Endothelial cell of umbilical vein (primary cell): ENCODE data around the gene MVB12B. TPM values are rescaled to one million over a fixed set of nuclear protein-coding genes. Genes with fewer than 3 reads are reported as not detected.

Experiments used
- BruUV-seq: library from RNA; stranded (reverse); fragments of 400-500 nt; replicated peaks from 2 replicates; lab custom pipeline; 2021; lab: Mats Ljungman, UMichigan
- CTCF ChIA-PET: fragments of 300-600, 350-600 bp; sonication (Branson Sonifier 250); formaldehyde crosslinking; loops from one replicate; lab custom pipeline; 2021; ENCODE audit warnings: antibody characterized with exemption, inconsistent platforms; lab: Charles Lee
- POLR2A ChIA-PET: fragments of 300-600, 350-600 bp; sonication (Branson Sonifier 250); formaldehyde crosslinking; loops from one replicate; lab custom pipeline; 2021; ENCODE audit warnings: antibody characterized with exemption, inconsistent platforms; lab: Charles Lee
- DNase-seq: peaks from one replicate; pipeline ENCODE4 v3.0.0-alpha.2; 2011; ENCODE audit warnings: low read depth, low spot score
- FAIRE-seq: peaks from 2 replicates; lab custom pipeline; 2011; peaks lifted over from hg19 to GRCh38; lab: Jason Lieb, UNC
- H2AFZ ChIP-seq: 2 replicates; pipeline ENCODE4 v1.6.0; 2012; ENCODE audit warnings: low read depth, low read length, control low read depth, inconsistent platforms
- H3K27ac ChIP-seq: 2 replicates; pipeline ENCODE4 v1.5.1; 2011; ENCODE audit warnings: low read depth, mild to moderate bottlenecking, control low read depth, low read length, moderate library complexity; ENCODE audit not compliant: insufficient read depth
- H3K27me3 ChIP-seq, 2 experiments: 2 replicates each; pipeline versions ENCODE4 v1.6.0 to v1.6.1; 2011; ENCODE audit warnings: low read length in 2 of 2, mixed read lengths in 1 of 2; ENCODE audit not compliant: control insufficient read depth in 2 of 2, insufficient read depth in 2 of 2
- H3K36me3 ChIP-seq, 2 experiments: 2 replicates in 1 of 2; 3 replicates in 1 of 2; pipeline ENCODE4 v1.5.1; 2011; ENCODE audit warnings: low read length in 2 of 2, mild to moderate bottlenecking in 1 of 2, moderate library complexity in 1 of 2; ENCODE audit not compliant: control insufficient read depth in 2 of 2, insufficient read depth in 2 of 2; ENCODE audit errors: extremely low read depth in 1 of 2
- H3K4me1 ChIP-seq: 3 replicates; pipeline ENCODE4 v1.5.1; 2011; ENCODE audit warnings: mild to moderate bottlenecking, low read length; ENCODE audit not compliant: control insufficient read depth, insufficient read depth; ENCODE audit errors: extremely low read depth
- H3K4me2 ChIP-seq: 2 replicates; pipeline ENCODE4 v1.6.1; 2011; ENCODE audit warnings: low read length, control low read depth, mixed read lengths; ENCODE audit not compliant: insufficient read depth
- H3K4me3 ChIP-seq, 3 experiments: fragments of 200-600 bp in 1 of 3; sonication (generic), shearing (Covaris generic) in 1 of 3; replicated peaks in 1 of 3; 2 replicates each; pipeline ENCODE4 v1.5.1; 2011 to 2016; ENCODE audit warnings: control low read depth in 3 of 3, low read length in 3 of 3, mild to moderate bottlenecking in 2 of 3, inconsistent platforms in 1 of 3, low read depth in 1 of 3, moderate library complexity in 1 of 3; ENCODE audit not compliant: insufficient read depth in 1 of 3
- H3K79me2 ChIP-seq: 2 replicates; pipeline ENCODE4 v1.6.0; 2012; ENCODE audit warnings: low read length, inconsistent platforms; ENCODE audit not compliant: control insufficient read depth, insufficient read depth
- H3K9ac ChIP-seq: replicated peaks from 2 replicates; pipeline ENCODE3; 2011; ENCODE audit warnings: low read length, control low read depth; ENCODE audit not compliant: insufficient read depth; ENCODE audit errors: extremely low read depth
- H3K9me1 ChIP-seq: replicated peaks from 3 replicates; pipeline ENCODE4 v1.6.0; 2011; ENCODE audit warnings: mild to moderate bottlenecking, low read length; ENCODE audit not compliant: control insufficient read depth, insufficient read depth; ENCODE audit errors: extremely low read depth
- H3K9me3 ChIP-seq: replicated peaks from 2 replicates; pipeline ENCODE4 v1.5.1; 2012; ENCODE audit warnings: low read length, inconsistent platforms; ENCODE audit not compliant: control insufficient read depth, insufficient read depth
- H4K20me1 ChIP-seq: replicated peaks from 2 replicates; pipeline ENCODE3; 2011; ENCODE audit warnings: mild to moderate bottlenecking, low read length; ENCODE audit not compliant: control insufficient read depth, insufficient read depth; ENCODE audit errors: extremely low read depth
- CTCF ChIP-seq, 2 donors: IDR thresholded peaks; 1 replicate in 1 of 2; 2 replicates in 1 of 2; pipeline ENCODE4 v1.5.1; 2011; ENCODE audit warnings: low read length in 2 of 2, mild to moderate bottlenecking in 2 of 2, moderate library complexity in 2 of 2, control low read depth in 1 of 2, inconsistent platforms in 1 of 2, low read depth in 1 of 2; ENCODE audit not compliant: insufficient read depth in 1 of 2; ENCODE audit errors: extremely low read depth in 1 of 2
- EZH2 ChIP-seq: IDR thresholded peaks from 2 replicates; pipeline ENCODE4 v1.6.1; 2012; ENCODE audit warnings: borderline replicate concordance, low read depth, mild to moderate bottlenecking, moderate library complexity, low read length, inconsistent platforms; ENCODE audit not compliant: severe bottlenecking
- FOS ChIP-seq: IDR thresholded peaks from 2 replicates; pipeline ENCODE4 v1.6.1; 2011; ENCODE audit warnings: mild to moderate bottlenecking, low read length, moderate library complexity, borderline replicate concordance; ENCODE audit not compliant: insufficient read depth
- GATA2 ChIP-seq: IDR thresholded peaks from 2 replicates; pipeline ENCODE4 v1.7.0; 2011; ENCODE audit warnings: low read depth, mild to moderate bottlenecking, moderate library complexity, mixed read lengths, low read length; ENCODE audit not compliant: insufficient read length, insufficient read depth
- JUN ChIP-seq: IDR thresholded peaks from 2 replicates; pipeline ENCODE4 v1.6.1; 2011; ENCODE audit warnings: borderline replicate concordance, low read depth; ENCODE audit not compliant: insufficient read length, insufficient read depth
- POLR2A ChIP-seq: IDR thresholded peaks from 2 replicates; pipeline ENCODE4 v1.6.1; 2012; ENCODE audit warnings: low read depth, mild to moderate bottlenecking, control low read depth, low read length
- POLR2AphosphoS5 ChIP-seq: IDR thresholded peaks from 2 replicates; pipeline ENCODE4 v1.6.1; 2012; ENCODE audit warnings: low read depth, mild to moderate bottlenecking, control low read depth, low read length, moderate library complexity; ENCODE audit not compliant: insufficient read depth
- dilution Hi-C: fragments of 300-500 bp; cut with MboI; formaldehyde crosslinking; loops from one replicate; pipeline ENCODE4 v1.15.0; 2019; ENCODE audit warnings: low sequenced_read_pairs; ENCODE audit not compliant: extremely low pct_ligation_motif_present
- intact Hi-C: fragments of 100-400 bp; cut with micrococcal nuclease; formaldehyde crosslinking; loops from one replicate; pipeline ENCODE4 v1.10.0; 2022
- polyA plus RNA-seq, 4 experiments: library from polyadenylated mRNA; depleted of rRNA in 3 of 4; stranded (reverse) in 3 of 4; unstranded in 1 of 4; fragments of >200 nt; gene quantifications; 2 replicates each; pipeline versions ENCODE4 v1.2.1 to v1.2.3, GENCODE V29; 2011 to 2012; ENCODE audit warnings: missing spikeins in 1 of 4
- total RNA-seq: library from RNA; stranded (reverse); gene quantifications from 2 replicates; pipeline ENCODE4 v1.2.3, GENCODE V29; 2021

Gene MVB12B
- total and polyA plus RNA-seq, 2 donors (not counting 3 experiments of a cell fraction or from before 2014, with no cell fraction given) = 6.6 to 17.3 TPM

DNA sequence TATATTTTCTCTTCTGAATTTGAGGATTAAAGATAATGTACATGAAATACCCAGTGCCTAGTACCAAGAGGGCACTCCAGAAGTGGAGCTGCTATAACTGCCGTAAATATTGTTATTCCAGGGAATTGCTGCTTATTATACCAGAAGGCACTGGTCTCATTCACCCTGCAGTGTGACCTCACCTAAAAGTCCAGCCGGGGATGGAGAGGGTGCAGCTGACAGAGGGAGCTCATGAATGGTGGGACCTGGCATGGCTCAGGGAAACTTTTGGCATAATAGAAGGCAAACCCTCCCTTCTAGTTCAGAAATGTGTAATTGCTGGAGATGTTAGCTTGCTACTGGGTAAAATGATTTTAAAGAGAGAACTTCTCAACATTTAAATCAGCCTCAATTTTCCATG lies 108.5 kb downstream of the MVB12B start:
- no TSS peak for BruUV-seq
- intact Hi-C loops (no loop called here), dilution Hi-C loops (no loop called here)
- TF ChIP-seq POLR2AphosphoS5 (no peak), EZH2 (no peak), FOS (no peak), CTCF (IDR thresholded peaks at IDR 0.05; ENCODE audit: extremely low read depth in 1 of 2, insufficient read depth in 1 of 2, low read depth in 1 of 2, low read length in 2 of 2) (no peak), JUN (no peak), POLR2A (no peak)
- ChIA-PET POLR2A (no interaction called here), CTCF (interaction anchor here (0.7 to 1.3 kb wide), 3 partner anchors 8 to 66 kb away, joined by 3 to 4 read pairs (median 4); no protein-coding TSS in a partner anchor)
- H3K36me3 ChIP-seq = peaks cover 0 to 2% of the 10 kb centered on the region in 2 experiments
- H2AFZ ChIP-seq = no peak overlapping the region
- no peak overlapping the region for H3K4me3 ChIP-seq
- no peak for FAIRE-seq
- H3K27me3 ChIP-seq = no peaks in the 10 kb centered on the region
- H4K20me1 ChIP-seq = no peaks in the 10 kb centered on the region
- no peak overlapping the region for H3K9ac ChIP-seq
- no peaks in the 10 kb centered on the region for H3K9me1 ChIP-seq
- H3K27ac ChIP-seq = no peak overlapping the region
- no peaks in the 10 kb centered on the region for H3K4me1 ChIP-seq
- no peak overlapping the region for H3K4me2 ChIP-seq
- DNase-seq = no peak
- no peaks in the 10 kb centered on the region for H3K9me3 ChIP-seq
- H3K79me2 ChIP-seq = no peaks in the 10 kb centered on the region

GRCh38 chr9:126435626-126436025 lies 109.0 kb downstream of the MVB12B start:
- TF ChIP-seq GATA2 (no peak), CTCF (IDR thresholded peaks at IDR 0.05; ENCODE audit: extremely low read depth in 1 of 2, insufficient read depth in 1 of 2, low read depth in 1 of 2, low read length in 2 of 2) (no peak)
- Histone ChIP-seq H3K9me1 (no peaks in the 10 kb centered on the region), H4K20me1 (no peaks in the 10 kb centered on the region), H3K36me3 (peaks cover 0 to 2% of the 10 kb centered on the region in 2 experiments), H3K4me3 (no peak overlapping the region), H3K27ac (no peak overlapping the region), H3K9me3 (no peaks in the 10 kb centered on the region), H2AFZ (no peak overlapping the region), H3K79me2 (no peaks in the 10 kb centered on the region), H3K4me2 (no peak overlapping the region), H3K9ac (no peak overlapping the region), H3K27me3 (no peaks in the 10 kb centered on the region), H3K4me1 (no peaks in the 10 kb centered on the region)
- BruUV-seq = no TSS peak
- FAIRE-seq (no peak), DNase-seq (no peak)
- intact Hi-C loops = no loop called here
- dilution Hi-C loops = no loop called here
- POLR2A ChIA-PET = no interaction called here
- CTCF ChIA-PET = interaction anchor here (0.7 to 1.3 kb wide), 3 partner anchors 9 to 65 kb away, joined by 3 to 4 read pairs (median 4); no protein-coding TSS in a partner anchor
